ENCODE measurements around the gene HMGB4.
A peak's percentile ranks its signal among the peaks of the same experiment; 100 is the strongest.

HMGB4 gene, protein sequence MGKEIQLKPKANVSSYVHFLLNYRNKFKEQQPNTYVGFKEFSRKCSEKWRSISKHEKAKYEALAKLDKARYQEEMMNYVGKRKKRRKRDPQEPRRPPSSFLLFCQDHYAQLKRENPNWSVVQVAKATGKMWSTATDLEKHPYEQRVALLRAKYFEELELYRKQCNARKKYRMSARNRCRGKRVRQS

DNA sequence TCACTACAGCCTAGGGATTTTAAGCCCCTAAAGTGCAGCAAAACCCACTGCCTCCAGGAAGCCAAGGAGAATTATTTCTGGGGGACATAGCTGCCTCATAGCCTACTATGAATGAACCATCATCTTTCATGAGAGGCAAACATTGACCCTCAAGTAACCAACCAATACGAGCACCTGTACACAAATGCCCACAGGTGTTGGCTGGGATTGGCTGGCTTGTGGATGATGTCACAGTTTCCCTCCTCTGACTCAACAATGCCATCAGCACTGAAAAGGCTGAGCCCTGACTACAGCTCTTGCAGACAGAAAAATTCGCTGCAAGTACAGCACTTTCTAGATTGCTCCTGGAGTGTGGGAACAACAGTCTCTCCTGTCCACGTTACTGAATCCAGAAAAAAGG, at the start of gene HMGB4:
TSS of gene HMGB4 (plus strand) at position 301 of the 400 bp plus-strand sequence. CDS start 113 bp downstream, outside the sequence.
- DNase-seq (ENCODE audit: low read depth) = no peak

GRCh38 chr1:33814166-33814565, 49.7 kb upstream of the HMGB4 start:
- DNase-seq (ENCODE audit: low read depth) = no peak

DNA sequence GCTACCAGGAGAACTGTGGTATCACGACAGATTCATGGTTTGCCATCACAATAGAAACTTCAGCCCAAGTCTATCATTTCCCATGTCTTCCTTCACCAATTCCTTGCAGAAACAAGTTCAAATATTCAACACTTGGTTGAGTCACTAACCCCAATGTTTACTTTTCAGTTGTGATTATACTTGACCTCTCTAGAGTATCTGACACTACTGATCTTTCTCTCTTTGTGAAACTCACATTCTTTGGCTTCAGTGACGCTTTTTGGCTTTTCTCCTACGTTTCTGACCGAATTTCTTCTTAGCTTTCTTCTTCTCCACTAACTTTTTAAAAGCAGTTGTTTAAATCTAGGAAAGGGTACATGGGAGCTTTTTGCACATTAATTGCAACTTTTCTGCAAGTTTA, 48.8 kb upstream of the HMGB4 start:
- peak; percentile 24 for DNase-seq (ENCODE audit: low read depth)

DNA sequence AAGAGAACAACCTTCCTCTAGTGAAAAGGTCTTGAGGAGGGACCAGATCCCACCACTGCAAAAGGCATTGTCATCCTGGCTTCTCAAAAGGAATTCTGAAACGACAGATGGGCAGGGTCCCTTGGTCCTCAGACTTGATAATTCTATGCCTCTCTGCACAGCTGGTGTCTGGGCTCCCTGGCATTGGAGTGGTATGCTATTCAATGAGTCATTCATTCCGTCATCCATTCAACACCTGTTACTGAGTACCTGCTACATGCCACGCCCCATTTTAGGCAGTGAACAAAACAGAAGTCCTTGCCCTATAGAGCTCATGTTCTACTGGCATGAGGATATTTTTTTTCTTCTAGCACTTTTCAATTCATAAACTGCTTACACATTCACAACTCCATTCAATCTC, 45.8 kb upstream of the HMGB4 start:
- no peak for DNase-seq (ENCODE audit: low read depth)

DNA sequence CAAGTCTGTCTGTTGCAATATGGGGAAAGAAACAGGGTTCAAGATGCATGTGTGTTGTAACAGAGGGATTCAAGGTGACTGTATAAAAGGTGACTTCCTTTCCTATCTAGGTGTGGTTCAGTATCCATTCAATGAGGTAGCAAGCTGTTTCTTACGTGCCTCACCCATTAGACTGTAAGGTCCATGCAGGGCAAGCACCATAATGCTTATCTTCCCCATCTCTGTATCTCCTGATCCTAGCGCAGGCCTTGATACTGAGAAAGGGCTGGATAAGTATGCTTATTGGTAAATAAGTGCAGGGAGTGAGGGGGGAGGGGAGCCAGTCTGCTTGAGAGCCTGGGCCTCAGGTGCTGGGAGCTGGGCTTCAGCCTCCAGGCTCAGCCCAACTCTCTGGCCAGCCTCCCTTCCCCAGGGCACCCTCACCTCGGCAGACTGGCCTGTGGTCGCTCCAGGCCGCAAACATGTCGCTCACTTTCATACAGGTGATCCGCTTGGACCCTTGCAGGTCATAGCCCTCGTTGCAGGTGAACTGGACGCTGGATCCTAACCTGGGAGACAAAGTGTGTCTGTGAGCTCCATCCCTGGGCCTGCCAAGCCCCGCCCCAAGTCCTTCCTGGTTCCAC, 44.5 kb upstream of the HMGB4 start:
- DNase-seq (ENCODE audit: low read depth) = no peak

DNA sequence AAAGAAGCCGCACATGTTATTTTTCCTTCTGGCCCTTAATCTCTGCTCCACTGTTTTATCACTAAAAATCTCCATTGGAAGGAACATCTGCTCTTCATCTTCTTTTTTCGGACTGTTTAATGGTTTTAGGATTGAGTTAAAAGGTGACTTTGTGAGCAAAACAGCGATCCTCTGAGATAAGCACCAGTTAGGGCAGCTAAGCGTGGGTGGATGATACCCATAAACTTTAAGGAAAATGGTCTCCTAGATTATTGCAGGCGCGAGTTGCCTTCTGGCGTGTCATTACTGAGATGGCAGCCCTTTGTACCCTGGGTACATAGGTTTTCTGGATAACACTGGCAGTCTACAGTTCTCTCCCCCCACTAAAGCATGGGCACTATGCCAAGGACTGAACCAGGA, 44.0 kb upstream of the HMGB4 start:
- no peak for DNase-seq (ENCODE audit: low read depth)

GRCh38 chr1:33820804-33821203, 43.1 kb upstream of the HMGB4 start:
- no peak for DNase-seq (ENCODE audit: low read depth)

DNA sequence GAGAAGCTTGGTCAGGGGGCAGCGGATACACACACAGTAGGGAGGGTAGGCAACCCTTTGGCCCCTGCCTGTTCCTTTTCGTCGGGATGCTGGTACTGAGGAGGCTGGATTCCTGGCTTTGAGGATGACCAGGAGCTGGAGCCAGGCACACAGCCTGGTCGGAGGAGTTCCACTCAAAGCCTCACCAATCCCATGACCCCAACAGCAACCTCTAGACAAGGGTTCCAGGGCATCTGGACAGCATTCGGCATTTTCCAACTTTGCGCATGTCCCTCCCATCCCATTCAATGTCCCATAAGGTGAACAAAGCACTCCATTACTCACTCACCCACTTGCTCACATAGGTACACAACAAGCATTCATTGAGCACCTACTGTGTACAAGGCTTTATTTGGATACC, 42.6 kb upstream of the HMGB4 start:
- no peak for DNase-seq (ENCODE audit: low read depth)

GRCh38 chr1:33822396-33822795, 41.5 kb upstream of the HMGB4 start:
- no peak for DNase-seq (ENCODE audit: low read depth)

- DNase-seq (ENCODE audit: low read depth) = no peak
Measured at GRCh38 chr1:33823401-33823800, 40.5 kb upstream of the HMGB4 start.

DNA sequence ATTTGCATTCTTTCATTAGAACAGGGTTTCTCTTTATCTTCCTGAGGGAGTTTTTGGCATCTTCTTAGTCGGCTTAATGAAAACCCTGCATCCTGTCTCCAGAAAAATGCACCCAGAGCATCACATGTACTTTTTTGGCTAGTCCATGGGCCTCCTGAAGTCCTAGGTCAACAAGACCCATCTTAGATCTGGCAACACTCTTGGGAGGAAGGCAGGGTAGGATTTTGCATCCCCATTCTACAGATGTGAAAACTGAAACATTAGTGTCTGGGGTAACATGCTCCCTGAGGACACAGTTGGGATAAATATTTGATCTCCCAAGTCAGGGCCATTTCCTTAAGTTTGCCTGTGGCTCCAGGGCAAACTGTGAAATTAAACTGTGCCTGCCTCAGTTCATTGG, 40.0 kb upstream of the HMGB4 start:
- DNase-seq (ENCODE audit: low read depth) = no peak

- DNase-seq (ENCODE audit: low read depth) = no peak
Measured at GRCh38 chr1:33824321-33824720, 39.6 kb upstream of the HMGB4 start.

DNA sequence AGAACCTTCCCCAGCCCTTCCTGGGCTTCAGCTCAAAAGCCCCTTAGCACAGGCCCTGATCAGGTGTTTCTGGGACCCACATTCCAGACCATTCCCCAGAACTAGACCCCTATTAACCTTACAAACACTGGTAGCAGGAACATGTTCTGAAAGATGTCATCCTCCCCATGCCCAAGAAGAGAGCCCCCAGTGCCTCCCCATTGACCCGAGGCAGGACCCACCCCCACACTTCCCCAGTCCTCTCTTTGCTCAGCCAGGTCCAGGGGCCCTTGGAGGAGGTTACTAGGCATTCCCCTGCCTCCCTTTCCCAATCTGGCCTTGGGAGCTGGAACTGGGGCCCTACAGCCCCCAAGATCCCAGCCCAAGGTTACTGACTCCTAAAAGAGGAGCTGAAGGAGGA, 38.9 kb upstream of the HMGB4 start:
- DNase-seq (ENCODE audit: low read depth) = no peak

- no peak for DNase-seq (ENCODE audit: low read depth)
Measured at GRCh38 chr1:33825506-33825905, 38.4 kb upstream of the HMGB4 start.

- no peak for DNase-seq (ENCODE audit: low read depth)
Measured at GRCh38 chr1:33826311-33826710, 37.6 kb upstream of the HMGB4 start.

DNA sequence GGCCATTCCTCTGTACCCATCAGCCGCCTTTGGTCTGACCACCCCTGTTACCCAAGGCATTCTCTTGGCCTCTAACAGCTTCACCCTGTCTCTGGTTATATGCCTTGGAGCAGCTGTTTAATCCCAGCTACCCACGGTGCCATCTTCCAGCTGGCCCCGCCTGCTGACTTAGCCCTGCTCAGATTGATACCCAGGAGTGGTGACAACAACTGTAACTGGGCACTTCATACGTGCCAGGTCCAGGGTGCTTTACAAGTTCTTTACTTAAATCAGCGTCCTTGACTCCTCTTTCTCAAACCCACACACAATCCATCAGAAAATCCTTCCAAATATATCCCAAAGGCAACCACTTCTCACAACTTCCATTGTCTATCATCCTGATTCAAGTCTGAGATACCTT, 37.2 kb upstream of the HMGB4 start:
- DNase-seq (ENCODE audit: low read depth) = no peak

- DNase-seq (ENCODE audit: low read depth) = no peak
Measured at GRCh38 chr1:33828059-33828458, 35.8 kb upstream of the HMGB4 start.

DNA sequence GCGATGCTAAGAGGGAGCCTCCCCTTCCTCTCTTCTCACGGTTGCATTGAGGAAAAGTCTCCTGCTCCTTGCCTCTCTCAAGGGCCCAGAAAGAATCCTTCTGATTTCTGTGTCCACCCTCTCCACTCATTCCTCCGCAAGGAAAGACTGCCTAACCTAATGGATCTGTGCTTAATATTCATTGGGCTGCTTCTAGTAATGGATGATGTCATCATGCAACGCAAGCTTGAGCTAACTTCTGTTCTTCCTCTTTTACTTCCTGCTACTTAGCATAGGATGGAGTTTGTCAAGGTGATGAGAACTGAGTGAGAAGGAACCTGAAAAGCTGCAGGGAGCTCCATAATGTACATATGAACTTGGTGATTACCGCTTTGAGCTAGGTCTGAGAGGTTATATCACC, 35.2 kb upstream of the HMGB4 start:
- DNase-seq (ENCODE audit: low read depth) = no peak

GRCh38 chr1:33836911-33837310, 27.0 kb upstream of the HMGB4 start:
- no peak for DNase-seq (ENCODE audit: low read depth)

DNA sequence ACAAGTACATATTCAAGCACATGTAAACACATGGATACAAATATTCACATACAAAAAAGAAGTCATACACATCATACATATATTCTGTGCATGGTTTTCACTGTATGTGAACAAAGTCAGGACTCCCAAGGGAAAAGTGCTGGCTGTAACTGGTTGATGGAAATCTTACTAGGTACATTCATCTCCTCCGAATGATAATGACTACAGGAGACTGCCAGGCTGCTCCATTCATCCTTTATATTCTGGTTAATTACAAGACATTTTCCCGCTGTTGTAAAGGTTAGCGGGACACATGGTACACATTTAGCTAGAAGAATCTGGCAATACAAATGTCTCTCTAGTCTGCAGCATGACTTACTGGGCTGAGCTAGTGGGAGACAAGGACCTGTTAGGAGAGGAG, 26.2 kb upstream of the HMGB4 start:
- DNase-seq (ENCODE audit: low read depth) = no peak

GRCh38 chr1:33841494-33841893, 22.4 kb upstream of the HMGB4 start:
- DNase-seq (ENCODE audit: low read depth) = no peak

GRCh38 chr1:33842348-33842747, 21.5 kb upstream of the HMGB4 start:
- no peak for DNase-seq (ENCODE audit: low read depth)

GRCh38 chr1:33844166-33844565, 19.7 kb upstream of the HMGB4 start:
- no peak for DNase-seq (ENCODE audit: low read depth)

GRCh38 chr1:33846861-33847260, 17.0 kb upstream of the HMGB4 start:
- no peak for DNase-seq (ENCODE audit: low read depth)
